Fibroblast of skin of left quadriceps (primary cell): ENCODE results near the gene PNPO.
"Not testable (repeated sequence)": the region's sequence is repeated elsewhere in the genome, so short reads cannot be mapped to it uniquely, and the experiment has no call there.

Experiments used
- DNase-seq, 2 experiments: peaks; one replicate each; pipeline ENCODE4 v3.0.0-alpha.2; 2013; ENCODE audit warnings: low read depth in 2 of 2

PNPO gene

GRCh38 chr17:47918006-47918405, 23.4 kb upstream of the PNPO start:
- no peak for DNase-seq

- no peak for DNase-seq
Observed at GRCh38 chr17:47918991-47919390, 22.4 kb upstream of the PNPO start.

- DNase-seq, result not testable (repeated sequence)
Observed at GRCh38 chr17:47919889-47920288, 21.5 kb upstream of the PNPO start.

GRCh38 chr17:47924785-47925677, 16.3 kb upstream of the PNPO start:
- DNase-seq, result no peak

- no peak for DNase-seq
Observed at GRCh38 chr17:47925678-47925988, 15.7 kb upstream of the PNPO start.

- no peak for DNase-seq
Observed at GRCh38 chr17:47927821-47928400, 13.5 kb upstream of the PNPO start.

- no peak for DNase-seq
Observed at GRCh38 chr17:47928415-47928814, 13.0 kb upstream of the PNPO start.

- DNase-seq, result no peak
Observed at GRCh38 chr17:47929218-47930000, 12.0 kb upstream of the PNPO start.

- no peak for DNase-seq
Observed at GRCh38 chr17:47931848-47932247, 9.5 kb upstream of the PNPO start.

- no peak for DNase-seq
Observed at GRCh38 chr17:47934856-47935255, 6.5 kb upstream of the PNPO start.

GRCh38 chr17:47935468-47935867, 5.9 kb upstream of the PNPO start:
- DNase-seq, result not testable (repeated sequence)

- peak; percentile 36 to 44 for DNase-seq
Observed at GRCh38 chr17:47935961-47936360, 5.4 kb upstream of the PNPO start.

GRCh38 chr17:47937941-47938340, 3.4 kb upstream of the PNPO start:
- DNase-seq, result no peak

GRCh38 chr17:47942096-47942510, 732 bp downstream of the PNPO start:
- no peak for DNase-seq

GRCh38 chr17:47942568-47942967, 1.2 kb downstream of the PNPO start:
- DNase-seq, result no peak

- DNase-seq, result no peak
Observed at GRCh38 chr17:47945080-47945479, 3.7 kb downstream of the PNPO start.

GRCh38 chr17:47945529-47946508, 4.4 kb downstream of the PNPO start:
- no peak for DNase-seq

- no peak for DNase-seq
Observed at GRCh38 chr17:47946516-47946915, 5.1 kb downstream of the PNPO start.

- peak in 1 of 2 experiments; percentile 36 for DNase-seq
Observed at GRCh38 chr17:47946929-47947397, 5.6 kb downstream of the PNPO start.

- DNase-seq, result no peak
Observed at GRCh38 chr17:47948706-47949196, 7.4 kb downstream of the PNPO start.

- DNase-seq, result peak; percentile 53 to 54
Observed at GRCh38 chr17:47949197-47949759, 7.9 kb downstream of the PNPO start.
